Nephron (organoid): Measurements from ENCODE around the gene TAS2R16.
A peak's percentile ranks its signal among the peaks of the same experiment; 100 is the strongest.
"Not testable (repeated sequence)": the region's sequence is repeated elsewhere in the genome, so short reads cannot be mapped to it uniquely, and the experiment has no call there.

ENCODE experiments used
- H3K27ac Mint-ChIP-seq, 3 experiments: 2 replicates each; pipeline ENCODE4 v1.8.0; 2020; ENCODE audit warnings: mixed read lengths in 3 of 3, mild to moderate bottlenecking in 2 of 3, moderate library complexity in 1 of 3
- H3K27me3 Mint-ChIP-seq: 2 replicates; pipeline ENCODE4 v1.8.0; 2021; ENCODE audit warnings: low read depth, mild to moderate bottlenecking, moderate library complexity, mixed read lengths
- H3K36me3 Mint-ChIP-seq: 2 replicates; pipeline ENCODE4 v1.8.0; 2020; ENCODE audit warnings: low read depth, mixed read lengths
- H3K4me1 Mint-ChIP-seq: 2 replicates; pipeline ENCODE4 v1.8.0; 2020; ENCODE audit warnings: mixed read lengths
- H3K4me3 Mint-ChIP-seq, 3 experiments: 2 replicates each; pipeline ENCODE4 v1.8.0; 2020; ENCODE audit warnings: mild to moderate bottlenecking in 3 of 3, mixed read lengths in 3 of 3, moderate library complexity in 2 of 3
- H3K9me3 Mint-ChIP-seq: 2 replicates; pipeline ENCODE4 v1.8.0; 2020; ENCODE audit warnings: mixed read lengths
- TF ChIP-seq, protein P1 (sequence below), 3 experiments: fragments of 200-600 bp; sonication (generic); IDR thresholded peaks; one replicate each; pipeline ENCODE4 v1.5.0; 2021; ENCODE audit warnings: antibody characterized with exemption in 3 of 3; ENCODE audit not compliant: unreplicated experiment in 3 of 3

Gene TAS2R16

GRCh38 chr7:122970740-122971725, 24.5 kb downstream of the TAS2R16 start:
- Mint-ChIP-seq H3K27ac (no peak overlapping the region), H3K27me3 (no peaks in the 10 kb centered on the region), H3K9me3 (no peaks in the 10 kb centered on the region), H3K36me3 (no peaks in the 10 kb centered on the region), H3K4me1 (peaks cover 5% of the 10 kb centered on the region), H3K4me3 (no peak overlapping the region)
- TF ChIP-seq, protein P1, sequence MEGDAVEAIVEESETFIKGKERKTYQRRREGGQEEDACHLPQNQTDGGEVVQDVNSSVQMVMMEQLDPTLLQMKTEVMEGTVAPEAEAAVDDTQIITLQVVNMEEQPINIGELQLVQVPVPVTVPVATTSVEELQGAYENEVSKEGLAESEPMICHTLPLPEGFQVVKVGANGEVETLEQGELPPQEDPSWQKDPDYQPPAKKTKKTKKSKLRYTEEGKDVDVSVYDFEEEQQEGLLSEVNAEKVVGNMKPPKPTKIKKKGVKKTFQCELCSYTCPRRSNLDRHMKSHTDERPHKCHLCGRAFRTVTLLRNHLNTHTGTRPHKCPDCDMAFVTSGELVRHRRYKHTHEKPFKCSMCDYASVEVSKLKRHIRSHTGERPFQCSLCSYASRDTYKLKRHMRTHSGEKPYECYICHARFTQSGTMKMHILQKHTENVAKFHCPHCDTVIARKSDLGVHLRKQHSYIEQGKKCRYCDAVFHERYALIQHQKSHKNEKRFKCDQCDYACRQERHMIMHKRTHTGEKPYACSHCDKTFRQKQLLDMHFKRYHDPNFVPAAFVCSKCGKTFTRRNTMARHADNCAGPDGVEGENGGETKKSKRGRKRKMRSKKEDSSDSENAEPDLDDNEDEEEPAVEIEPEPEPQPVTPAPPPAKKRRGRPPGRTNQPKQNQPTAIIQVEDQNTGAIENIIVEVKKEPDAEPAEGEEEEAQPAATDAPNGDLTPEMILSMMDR (IDR thresholded peaks at IDR 0.05; ENCODE audit: unreplicated experiment in 3 of 3), result no peak

DNA sequence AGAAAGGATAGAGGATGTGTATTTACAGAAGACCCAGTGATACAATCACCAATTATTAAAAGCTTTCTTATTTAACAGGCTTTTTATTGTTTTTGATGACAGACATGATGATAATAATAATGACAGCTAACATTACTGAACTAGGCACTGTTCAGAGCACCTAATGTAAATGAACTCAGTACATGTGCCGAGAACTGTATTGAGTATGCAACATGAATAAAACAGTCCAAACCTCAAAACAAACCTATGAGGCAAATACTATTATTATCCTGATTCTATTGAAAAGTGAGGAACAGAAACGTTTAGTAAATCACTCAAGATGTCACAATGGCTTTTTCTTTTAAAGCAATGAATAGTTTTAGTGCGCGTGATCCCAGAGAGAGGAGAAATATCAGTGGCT, 27.1 kb downstream of the TAS2R16 start:
- Mint-ChIP-seq H3K9me3 (no peaks in the 10 kb centered on the region), H3K27ac (no peak overlapping the region), H3K4me1 (peaks cover 13% of the 10 kb centered on the region), H3K27me3 (no peaks in the 10 kb centered on the region), H3K4me3 (no peak overlapping the region), H3K36me3 (no peaks in the 10 kb centered on the region)
- TF ChIP-seq, protein P1 (IDR thresholded peaks at IDR 0.05; ENCODE audit: unreplicated experiment in 3 of 3), result no peak

DNA sequence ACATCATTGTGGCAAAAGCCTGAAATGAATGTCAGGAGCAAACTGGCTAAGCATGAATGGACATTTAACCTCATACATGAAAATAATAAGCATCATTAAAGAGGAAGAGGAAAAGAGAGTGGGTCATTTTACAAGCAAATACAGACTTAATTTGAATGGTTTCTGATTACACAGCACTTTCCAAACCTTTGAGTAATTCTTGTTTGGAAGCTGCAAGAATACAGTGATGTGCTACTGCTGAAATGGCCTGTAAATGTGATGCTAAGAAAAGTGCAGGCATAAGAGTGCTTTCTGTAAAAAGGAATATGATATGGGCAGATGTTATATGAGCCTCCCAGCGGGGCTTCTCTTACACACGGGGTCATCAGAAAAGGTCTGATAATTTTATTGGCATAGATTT, 30.2 kb downstream of the TAS2R16 start:
- peak overlapping the region in 1 of 3 experiments; percentile 33 for H3K27ac Mint-ChIP-seq
- peaks cover 13% of the 10 kb centered on the region for H3K4me1 Mint-ChIP-seq
- no peaks in the 10 kb centered on the region for H3K27me3 Mint-ChIP-seq
- H3K36me3 Mint-ChIP-seq, result no peaks in the 10 kb centered on the region
- no peaks in the 10 kb centered on the region for H3K9me3 Mint-ChIP-seq
- TF ChIP-seq, protein P1 (IDR thresholded peaks at IDR 0.05; ENCODE audit: unreplicated experiment in 3 of 3), result no peak
- no peak overlapping the region for H3K4me3 Mint-ChIP-seq

DNA sequence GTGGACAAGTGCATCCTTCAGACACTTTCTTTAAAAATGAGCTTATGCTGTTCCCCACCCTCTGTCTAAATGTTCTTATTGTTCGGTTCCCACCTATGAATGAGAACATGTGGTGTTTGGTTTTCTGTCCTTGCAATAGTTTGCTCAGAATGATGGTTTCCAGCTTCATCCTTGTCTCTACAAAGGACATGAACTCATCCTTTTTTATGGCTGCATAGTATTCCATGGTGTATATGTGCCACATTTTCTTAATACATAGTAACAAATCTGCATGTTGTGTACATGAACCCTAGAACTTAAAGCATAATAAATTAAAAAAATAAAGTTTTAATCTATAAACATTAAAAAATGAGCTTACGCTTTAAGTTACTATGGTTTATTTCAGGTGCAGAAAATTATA, 41.8 kb downstream of the TAS2R16 start:
- not testable (repeated sequence) for H3K9me3 Mint-ChIP-seq, H3K4me3 Mint-ChIP-seq

DNA sequence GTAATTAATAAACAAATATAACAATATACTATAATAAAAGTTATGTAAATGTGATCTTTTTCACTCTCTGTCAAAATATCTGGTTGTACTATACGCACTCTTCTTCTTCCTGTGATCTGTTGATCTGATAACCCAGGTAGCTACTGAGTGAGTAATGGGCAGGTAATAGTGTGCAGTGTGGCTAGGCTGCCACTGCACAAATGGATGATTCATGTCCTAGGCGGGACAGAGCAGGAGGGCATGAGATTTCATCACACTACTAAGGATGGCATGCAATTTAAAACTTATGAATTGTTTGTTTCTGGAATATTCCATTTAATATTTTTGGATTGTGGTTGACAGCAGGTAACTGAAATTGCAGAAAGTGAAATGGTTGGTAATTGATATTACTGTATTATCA, 44.5 kb downstream of the TAS2R16 start:
- Mint-ChIP-seq H3K9me3 (peaks cover 3% of the 10 kb centered on the region), H3K36me3 (no peaks in the 10 kb centered on the region), H3K4me1 (no peaks in the 10 kb centered on the region), H3K27ac (no peak overlapping the region), H3K4me3 (no peak overlapping the region), H3K27me3 (no peaks in the 10 kb centered on the region)
- TF ChIP-seq, protein P1 (IDR thresholded peaks at IDR 0.05; ENCODE audit: unreplicated experiment in 3 of 3), result no peak

More for the DNA sequence above, 41.8 kb downstream of the TAS2R16 start:
- not testable (repeated sequence) for H3K36me3 Mint-ChIP-seq, H3K27me3 Mint-ChIP-seq, H3K27ac Mint-ChIP-seq, H3K4me1 Mint-ChIP-seq

- Mint-ChIP-seq H3K36me3 (no peaks in the 10 kb centered on the region), H3K27me3 (no peaks in the 10 kb centered on the region), H3K9me3 (no peaks in the 10 kb centered on the region), H3K27ac (no peak overlapping the region), H3K4me1 (no peaks in the 10 kb centered on the region), H3K4me3 (no peak overlapping the region)
- TF ChIP-seq, protein P1 (IDR thresholded peaks at IDR 0.05; ENCODE audit: unreplicated experiment in 3 of 3), result no peak
Observed at GRCh38 chr7:122949186-122949585, 46.3 kb downstream of the TAS2R16 start.
